Fibroblast of pulmonary artery (primary cell): ENCODE results near the gene TINAGL1.

Experiments used
- DNase-seq: peaks from one replicate; pipeline ENCODE4 v3.0.0-alpha.2; 2010; ENCODE audit warnings: low read depth
- H3K4me3 ChIP-seq: replicated peaks from 2 replicates; pipeline ENCODE4 v1.5.1; 2011; ENCODE audit warnings: low read depth, mild to moderate bottlenecking, control low read depth, low read length, moderate library complexity
- CTCF ChIP-seq: IDR thresholded peaks from 2 replicates; pipeline ENCODE4 v1.5.1; 2011; ENCODE audit warnings: mild to moderate bottlenecking, control low read depth, low read length, inconsistent platforms; ENCODE audit errors: missing control alignments

The TINAGL1 gene

GRCh38 chr1:31576201-31576669 is at the start of gene TINAGL1:
TINAGL1 (plus strand) TSS chr1:31576515; CDS start chr1:31577149, 634 bp downstream.
- no peak for TF ChIP-seq CTCF
- H3K4me3 ChIP-seq, result peak within 1 kb of the TSS; percentile 37
- DNase-seq, result no peak

GRCh38 chr1:31529999-31530684 is 46.2 kb upstream of the TINAGL1 start:
- H3K4me3 ChIP-seq, result no peak overlapping the region
- TF ChIP-seq CTCF, result no peak
- no peak for DNase-seq

- DNase-seq, result peak; percentile 45
- no peak for TF ChIP-seq CTCF
- H3K4me3 ChIP-seq, result no peak overlapping the region
Measured at GRCh38 chr1:31531177-31531999, 44.9 kb upstream of the TINAGL1 start.

GRCh38 chr1:31532173-31532572 is 44.1 kb upstream of the TINAGL1 start:
- no peak overlapping the region for H3K4me3 ChIP-seq
- no peak for DNase-seq
- TF ChIP-seq CTCF, result no peak

GRCh38 chr1:31535561-31535960 is 40.8 kb upstream of the TINAGL1 start:
- no peak for DNase-seq
- TF ChIP-seq CTCF, result no peak
- no peak overlapping the region for H3K4me3 ChIP-seq

- no peak for TF ChIP-seq CTCF
- H3K4me3 ChIP-seq, result no peak overlapping the region
- no peak for DNase-seq
Measured at GRCh38 chr1:31539329-31539728, 37.0 kb upstream of the TINAGL1 start.
